ENCODE results near the gene OR8B8.
A peak's percentile ranks its signal among the peaks of the same experiment; 100 is the strongest.

DNA sequence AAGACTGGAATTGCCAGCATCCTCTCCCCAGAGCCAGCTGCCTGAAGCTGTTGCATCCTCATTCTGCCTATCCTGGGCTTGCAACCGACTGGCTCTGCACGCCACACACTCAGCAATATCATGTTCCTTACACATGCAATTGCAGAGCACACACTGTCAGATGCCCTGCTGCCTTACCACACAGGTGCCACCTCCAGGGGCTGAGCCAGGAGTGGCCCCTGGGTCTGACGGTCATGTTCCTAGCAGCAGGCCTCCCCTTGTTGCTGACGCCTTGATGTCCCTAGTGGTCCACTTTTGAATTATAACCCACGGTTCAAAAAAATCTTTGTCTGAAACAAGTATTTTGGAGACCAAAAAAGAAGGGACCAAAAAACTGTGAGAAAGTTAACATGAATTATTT lies 18.5 kb upstream of the OR8B8 start:
- TF ChIP-seq, protein P1, sequence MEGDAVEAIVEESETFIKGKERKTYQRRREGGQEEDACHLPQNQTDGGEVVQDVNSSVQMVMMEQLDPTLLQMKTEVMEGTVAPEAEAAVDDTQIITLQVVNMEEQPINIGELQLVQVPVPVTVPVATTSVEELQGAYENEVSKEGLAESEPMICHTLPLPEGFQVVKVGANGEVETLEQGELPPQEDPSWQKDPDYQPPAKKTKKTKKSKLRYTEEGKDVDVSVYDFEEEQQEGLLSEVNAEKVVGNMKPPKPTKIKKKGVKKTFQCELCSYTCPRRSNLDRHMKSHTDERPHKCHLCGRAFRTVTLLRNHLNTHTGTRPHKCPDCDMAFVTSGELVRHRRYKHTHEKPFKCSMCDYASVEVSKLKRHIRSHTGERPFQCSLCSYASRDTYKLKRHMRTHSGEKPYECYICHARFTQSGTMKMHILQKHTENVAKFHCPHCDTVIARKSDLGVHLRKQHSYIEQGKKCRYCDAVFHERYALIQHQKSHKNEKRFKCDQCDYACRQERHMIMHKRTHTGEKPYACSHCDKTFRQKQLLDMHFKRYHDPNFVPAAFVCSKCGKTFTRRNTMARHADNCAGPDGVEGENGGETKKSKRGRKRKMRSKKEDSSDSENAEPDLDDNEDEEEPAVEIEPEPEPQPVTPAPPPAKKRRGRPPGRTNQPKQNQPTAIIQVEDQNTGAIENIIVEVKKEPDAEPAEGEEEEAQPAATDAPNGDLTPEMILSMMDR (IDR thresholded peaks at IDR 0.05 in 2 of 3, conservative IDR thresholded peaks at IDR 0.05 in 1 of 3; ENCODE audit: borderline replicate concordance in 1 of 3, insufficient read depth in 1 of 3, low read depth in 2 of 3, low read length in 2 of 3): peak in 2 of 3 experiments; percentile 16 to 25; a peak in 1 of 6 replicates
- TF ChIP-seq SIN3A (IDR thresholded peaks at IDR 0.05; ENCODE audit: low read depth) (no peak), YY1 (IDR thresholded peaks at IDR 0.05; ENCODE audit: extremely low read depth, insufficient replicate concordance, low read depth, low read length) (no peak), RAD21 (IDR thresholded peaks at IDR 0.05; ENCODE audit: low read depth) (no peak), SP1 (IDR thresholded peaks at IDR 0.05; ENCODE audit: low read depth) (no peak), EZH2 (IDR thresholded peaks at IDR 0.05) (no peak)

Data from HCT116 (cell line).